Gastroesophageal sphincter (tissue), 3 donors: ENCODE results near the gene BID.

Experiments
- POLR2AphosphoS5 ChIP-seq: sonication (generic); formaldehyde crosslinking; IDR thresholded peaks from one replicate; pipeline ENCODE4 v1.6.1; 2017; ENCODE audit warnings: antibody characterized with exemption
- TF ChIP-seq, protein P1 (sequence below), 4 experiments: fragments of 200-600 bp in 2 of 4; fragments of 450-650 bp in 2 of 4; sonication (generic) in 1 of 4; IDR thresholded peaks; one replicate each; pipeline ENCODE4 v1.5.1; 2017 to 2019; ENCODE audit warnings: antibody characterized with exemption in 4 of 4, mild to moderate bottlenecking in 2 of 4, moderate library complexity in 2 of 4

GRCh38 chr22:17684245-17684644, 90.0 kb downstream of the BID start:
- TF ChIP-seq, protein P1, sequence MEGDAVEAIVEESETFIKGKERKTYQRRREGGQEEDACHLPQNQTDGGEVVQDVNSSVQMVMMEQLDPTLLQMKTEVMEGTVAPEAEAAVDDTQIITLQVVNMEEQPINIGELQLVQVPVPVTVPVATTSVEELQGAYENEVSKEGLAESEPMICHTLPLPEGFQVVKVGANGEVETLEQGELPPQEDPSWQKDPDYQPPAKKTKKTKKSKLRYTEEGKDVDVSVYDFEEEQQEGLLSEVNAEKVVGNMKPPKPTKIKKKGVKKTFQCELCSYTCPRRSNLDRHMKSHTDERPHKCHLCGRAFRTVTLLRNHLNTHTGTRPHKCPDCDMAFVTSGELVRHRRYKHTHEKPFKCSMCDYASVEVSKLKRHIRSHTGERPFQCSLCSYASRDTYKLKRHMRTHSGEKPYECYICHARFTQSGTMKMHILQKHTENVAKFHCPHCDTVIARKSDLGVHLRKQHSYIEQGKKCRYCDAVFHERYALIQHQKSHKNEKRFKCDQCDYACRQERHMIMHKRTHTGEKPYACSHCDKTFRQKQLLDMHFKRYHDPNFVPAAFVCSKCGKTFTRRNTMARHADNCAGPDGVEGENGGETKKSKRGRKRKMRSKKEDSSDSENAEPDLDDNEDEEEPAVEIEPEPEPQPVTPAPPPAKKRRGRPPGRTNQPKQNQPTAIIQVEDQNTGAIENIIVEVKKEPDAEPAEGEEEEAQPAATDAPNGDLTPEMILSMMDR (IDR thresholded peaks at IDR 0.05) = no peak
- no peak for TF ChIP-seq POLR2AphosphoS5
